Astrocyte of the spinal cord (primary cell): Measurements from ENCODE around the gene SERPINF2.

Experiments used
- DNase-seq: peaks from one replicate; pipeline ENCODE4 v3.0.0; 2011; ENCODE audit warnings: low read depth, low spot score
- H3K4me3 ChIP-seq: 2 replicates; pipeline ENCODE4 v1.5.1; 2011; ENCODE audit warnings: low read depth, mild to moderate bottlenecking, low read length, moderate library complexity
- in situ Hi-C: cut with HindIII; loops from 2 replicates; pipeline ENCODE4 v1.10.0; 2017; ENCODE audit warnings: low sequenced_read_pairs
- TF ChIP-seq, protein P1 (sequence below): IDR thresholded peaks from 2 replicates; pipeline ENCODE4 v1.5.1; 2012; ENCODE audit warnings: low read depth, mild to moderate bottlenecking, low read length, inconsistent platforms

The SERPINF2 gene

DNA sequence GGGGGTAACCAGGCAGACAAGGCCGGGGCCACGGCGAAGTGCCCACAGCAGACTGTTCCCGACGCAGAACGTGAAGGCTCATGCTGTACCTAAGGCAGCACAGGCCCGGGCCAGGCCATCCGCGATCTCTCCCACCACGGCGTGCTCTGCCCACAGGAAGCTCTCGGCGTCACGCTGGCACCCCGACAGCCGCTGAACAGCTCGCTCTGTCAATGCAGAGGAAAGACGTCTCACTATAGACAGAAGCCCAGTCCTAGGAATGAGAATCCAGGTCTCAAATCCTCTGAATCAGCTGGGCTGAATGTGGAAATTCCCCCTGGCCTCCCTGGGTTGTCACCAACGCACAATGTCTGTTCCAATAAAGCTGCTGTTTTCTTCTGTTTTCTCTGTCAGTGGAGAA lies 40.6 kb downstream of the SERPINF2 start:
- in situ Hi-C loops = no loop called here
- TF ChIP-seq, protein P1, sequence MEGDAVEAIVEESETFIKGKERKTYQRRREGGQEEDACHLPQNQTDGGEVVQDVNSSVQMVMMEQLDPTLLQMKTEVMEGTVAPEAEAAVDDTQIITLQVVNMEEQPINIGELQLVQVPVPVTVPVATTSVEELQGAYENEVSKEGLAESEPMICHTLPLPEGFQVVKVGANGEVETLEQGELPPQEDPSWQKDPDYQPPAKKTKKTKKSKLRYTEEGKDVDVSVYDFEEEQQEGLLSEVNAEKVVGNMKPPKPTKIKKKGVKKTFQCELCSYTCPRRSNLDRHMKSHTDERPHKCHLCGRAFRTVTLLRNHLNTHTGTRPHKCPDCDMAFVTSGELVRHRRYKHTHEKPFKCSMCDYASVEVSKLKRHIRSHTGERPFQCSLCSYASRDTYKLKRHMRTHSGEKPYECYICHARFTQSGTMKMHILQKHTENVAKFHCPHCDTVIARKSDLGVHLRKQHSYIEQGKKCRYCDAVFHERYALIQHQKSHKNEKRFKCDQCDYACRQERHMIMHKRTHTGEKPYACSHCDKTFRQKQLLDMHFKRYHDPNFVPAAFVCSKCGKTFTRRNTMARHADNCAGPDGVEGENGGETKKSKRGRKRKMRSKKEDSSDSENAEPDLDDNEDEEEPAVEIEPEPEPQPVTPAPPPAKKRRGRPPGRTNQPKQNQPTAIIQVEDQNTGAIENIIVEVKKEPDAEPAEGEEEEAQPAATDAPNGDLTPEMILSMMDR = no peak
- DNase-seq = no peak
- H3K4me3 ChIP-seq = no peak overlapping the region

DNA sequence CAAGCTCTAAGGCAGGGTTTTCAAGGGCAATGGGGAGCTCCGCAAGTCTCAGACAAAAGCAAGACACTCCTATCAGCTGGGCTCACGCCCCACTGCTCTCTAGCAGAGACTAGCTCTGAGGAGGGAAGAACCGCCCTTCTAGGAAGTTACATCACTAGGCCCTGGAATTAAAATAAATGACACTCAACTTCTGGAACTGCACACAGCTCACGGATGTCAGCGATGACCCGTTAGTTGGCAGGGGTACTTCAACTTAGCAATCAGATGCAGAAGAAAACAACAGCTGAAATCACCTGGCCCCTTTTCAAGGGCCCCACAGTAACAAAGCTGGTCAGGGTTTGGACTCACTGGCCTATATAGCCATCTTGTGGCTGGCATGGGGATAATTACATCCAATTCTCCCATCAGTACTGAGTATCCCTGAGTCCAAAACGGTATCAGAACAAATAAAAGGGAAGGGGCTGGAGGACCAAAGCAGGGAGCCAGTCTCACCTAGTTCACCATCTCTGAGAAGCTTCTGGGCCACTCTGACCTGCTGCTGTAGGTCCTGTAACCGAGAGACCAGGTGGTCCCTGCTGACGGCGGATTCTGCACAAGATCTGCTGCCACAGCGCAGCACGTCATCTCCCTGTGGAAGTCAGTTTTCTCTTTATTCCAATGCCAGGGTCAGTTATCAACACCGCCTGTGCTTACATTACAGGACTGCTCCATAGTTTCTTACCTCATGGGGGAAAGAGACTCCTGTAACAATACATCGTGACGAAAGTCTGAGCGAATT lies 41.4 kb downstream of the SERPINF2 start:
- TF ChIP-seq, protein P1 = peak; percentile 73
- in situ Hi-C loops = no loop called here
- DNase-seq = peak; percentile 91
- no peak overlapping the region for H3K4me3 ChIP-seq

DNA sequence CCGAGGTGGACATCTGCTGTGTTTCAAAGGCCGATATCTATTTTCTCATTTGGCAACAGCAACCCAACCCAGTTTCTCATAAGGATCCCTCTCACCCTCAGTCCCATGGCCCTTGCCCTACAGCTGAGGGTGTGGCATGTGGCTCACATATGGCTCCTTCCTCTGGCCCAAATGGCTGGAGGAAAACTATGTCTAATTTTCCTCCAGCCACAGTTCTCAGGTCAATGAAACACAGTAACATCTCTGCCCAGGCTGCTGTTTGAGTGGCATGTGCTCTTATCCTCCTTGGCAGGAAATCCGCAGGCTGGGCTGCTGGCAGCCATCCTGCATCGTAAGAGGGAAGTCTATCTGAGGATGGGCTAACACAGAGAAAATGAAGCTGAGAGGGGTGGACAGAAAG lies 43.3 kb downstream of the SERPINF2 start:
- in situ Hi-C loops = no loop called here
- TF ChIP-seq, protein P1 = no peak
- no peak overlapping the region for H3K4me3 ChIP-seq
- DNase-seq = no peak

DNA sequence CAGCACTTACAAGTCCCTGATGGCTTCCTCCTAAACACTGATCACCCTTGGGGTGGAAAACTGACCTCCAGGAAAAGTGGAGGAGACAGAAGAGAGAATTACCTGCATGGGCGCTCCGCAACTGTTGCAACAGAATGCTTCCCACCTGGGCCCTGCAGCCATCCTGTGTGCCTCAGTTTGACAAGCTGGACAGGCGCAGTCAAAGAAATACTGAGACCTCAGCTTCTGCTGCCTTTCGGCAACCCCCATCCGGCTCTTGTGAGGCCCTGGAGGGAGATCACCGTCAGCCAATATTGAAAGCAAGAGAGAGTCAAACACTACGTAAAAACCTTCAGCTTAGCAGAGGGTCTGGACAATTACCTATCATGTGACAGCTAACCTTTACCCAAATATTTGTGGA lies 44.0 kb downstream of the SERPINF2 start:
- TF ChIP-seq, protein P1 = no peak
- H3K4me3 ChIP-seq = no peak overlapping the region
- in situ Hi-C loops = no loop called here
- no peak for DNase-seq

DNA sequence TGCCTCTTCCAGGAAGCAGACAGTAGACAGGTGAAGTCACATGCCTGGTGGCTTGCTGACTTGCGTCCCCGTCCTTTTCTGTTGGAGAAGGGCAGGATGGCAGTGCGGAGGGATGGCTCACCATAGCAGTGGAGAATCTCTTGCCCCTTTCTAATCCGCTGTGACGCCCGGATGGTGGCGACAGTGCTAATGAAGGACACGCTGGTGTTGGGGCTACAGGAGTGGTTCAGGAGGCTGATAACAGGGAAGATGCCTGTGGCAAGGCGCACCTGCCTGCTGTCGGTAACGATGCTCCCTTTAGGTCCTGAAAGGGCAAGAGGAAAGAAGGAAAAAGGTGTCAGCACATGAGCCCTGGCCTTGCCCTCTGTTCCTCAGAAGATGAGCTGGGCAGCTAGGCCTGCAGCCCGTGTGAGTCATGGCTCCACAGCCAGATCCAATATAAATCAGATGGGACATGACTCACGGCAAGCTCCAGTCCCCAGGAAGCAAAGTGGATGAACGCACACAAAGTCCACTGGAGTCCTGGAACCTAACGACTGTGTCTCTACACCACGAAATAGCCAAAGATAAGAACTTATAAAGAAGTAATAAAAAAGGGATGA lies 44.7 kb downstream of the SERPINF2 start:
- TF ChIP-seq, protein P1 = no peak
- H3K4me3 ChIP-seq = no peak overlapping the region
- DNase-seq = peak; percentile 94
- in situ Hi-C loops = no loop called here

DNA sequence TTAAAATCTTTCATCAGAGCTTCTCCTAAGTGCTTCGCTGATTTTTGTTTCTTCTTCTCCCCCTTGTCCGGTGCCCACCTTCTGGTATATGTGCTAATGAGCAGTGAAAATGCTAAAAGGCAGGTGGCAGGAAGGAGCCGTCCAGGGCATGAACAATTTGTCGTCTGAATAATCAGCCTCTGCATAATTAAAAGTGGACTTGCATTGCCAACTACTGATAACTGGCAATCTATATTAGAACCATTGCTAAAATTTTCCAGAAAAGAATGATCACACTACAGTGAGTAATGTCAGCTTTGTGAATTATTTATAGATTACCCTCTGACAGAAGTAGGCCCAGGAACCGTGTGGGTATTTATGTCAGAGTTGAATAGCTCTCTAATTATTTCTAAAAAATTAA lies 47.3 kb downstream of the SERPINF2 start:
- no peak overlapping the region for H3K4me3 ChIP-seq
- in situ Hi-C loops = no loop called here
- TF ChIP-seq, protein P1 = no peak
- DNase-seq = no peak
